Heart left ventricle (tissue), 16 donors: ENCODE measurements around the gene GRIP2. TPM values are rescaled to one million over a fixed set of nuclear protein-coding genes. Genes with fewer than 3 reads are reported as not detected.
A peak's percentile ranks its signal among the peaks of the same experiment; 100 is the strongest.

Source experiments
- ATAC-seq, 4 donors: fragments of 200-7000 bp; cut with Tn5 transposase; one replicate each; pipeline ENCODE4 v1.9.1; 2020 to 2022; ENCODE audit warnings: moderate library complexity in 4 of 4, mild to moderate bottlenecking in 3 of 4, moderate number of reproducible peaks in 1 of 4
- DNase-seq, 5 donors: peaks; one replicate each; pipeline ENCODE4 v3.0.0-alpha.2; 2020
- H3K27ac ChIP-seq, 12 donors: fragments of 200-600 bp; sonication (generic) in 4 of 12; one replicate each; pipeline versions ENCODE4 v1.5.0 to v1.8.0; 2016 to 2022; ENCODE audit warnings: mild to moderate bottlenecking in 2 of 12
- H3K27me3 ChIP-seq, 9 donors: fragments of 200-600 bp; sonication (generic) in 2 of 9; one replicate each; pipeline versions ENCODE4 v1.5.1 to v1.8.0; 2016 to 2022; ENCODE audit warnings: mild to moderate bottlenecking in 3 of 9
- H3K36me3 ChIP-seq, 9 donors: fragments of 200-600 bp; sonication (generic) in 2 of 9; one replicate each; pipeline versions ENCODE4 v1.5.0 to v1.8.0; 2018 to 2022; ENCODE audit warnings: mild to moderate bottlenecking in 2 of 9
- H3K4me1 ChIP-seq, 12 donors: fragments of 200-600 bp; sonication (generic) in 4 of 12; one replicate each; pipeline versions ENCODE4 v1.5.0 to v1.8.0; 2016 to 2022; ENCODE audit warnings: mild to moderate bottlenecking in 3 of 12
- H3K4me3 ChIP-seq, 12 donors: fragments of 200-600 bp; sonication (generic) in 4 of 12; one replicate each; pipeline versions ENCODE4 v1.5.0 to v1.8.0; 2017 to 2022; ENCODE audit warnings: mild to moderate bottlenecking in 9 of 12, moderate library complexity in 4 of 12
- H3K9me3 ChIP-seq, 12 donors: fragments of 200-600 bp; sonication (generic) in 4 of 12; one replicate each; pipeline versions ENCODE4 v1.5.0 to v1.8.0; 2016 to 2022; ENCODE audit warnings: mild to moderate bottlenecking in 1 of 12
- CTCF ChIP-seq, 12 donors: fragments of 200-600 bp; sonication (generic) in 4 of 12; IDR thresholded peaks; one replicate each; pipeline versions ENCODE4 v1.5.0 to v1.8.0; 2018 to 2022; ENCODE audit warnings: antibody characterized with exemption in 12 of 12, mild to moderate bottlenecking in 5 of 12
- POLR2A ChIP-seq, 2 donors: fragments of 450-650 bp; IDR thresholded peaks; one replicate each; pipeline ENCODE4 v1.6.1; 2017; ENCODE audit warnings: antibody characterized with exemption in 2 of 2, mild to moderate bottlenecking in 2 of 2, moderate library complexity in 2 of 2
- WGBS, 4 donors: extraction: QIAGEN DNeasy Blood & Tissue Kit in 2 of 4; methylation state at CpG; one replicate each; pipeline versions ENCODE4 v1.1.5 to v1.1.7; 2013 to 2018; 5-methylcytosine and 5-hydroxymethylcytosine counted together
- intact Hi-C, 10 donors: fragments of 100-400 bp; cut with DNase I; formaldehyde crosslinking; loops; one replicate each; pipeline versions ENCODE4 v1.11.1 to v1.14.2; 2022
- polyA plus RNA-seq, 2 donors: library from polyadenylated mRNA; stranded (reverse); fragments of 200-250 nt; gene quantifications; one replicate each; pipeline ENCODE4 v1.2.3, GENCODE V29; 2013
- total RNA-seq, 9 donors: library from RNA; depleted of rRNA in 2 of 9; stranded (reverse); fragments of >200 nt in 2 of 9; fragmentation: NEBNext Ultra II Directional in 3 of 9; extraction: Animal tissue kit (Norgen Biotek cat#: 25700) in 3 of 9; gene quantifications; one replicate each; pipeline versions ENCODE4 v1.1.0 to v1.2.4, GENCODE V29; 2016 to 2023
- donor health status: ischemic (EF 13 %, LVEDD 7.1; RV severe dilation, severe dysfunction).
- donor health status: healthy with polysubstance abuse.
- donor health status: DM: no; HTN: yes; CAD: no.
- donor health status: DM: no; HTN: no; CAD: no.
- donor health status: ischemic (EF 25% LVEDD 6.9; RV normal size, moderate dysfunction).
- donor health status: ischemic (EF 25% LVEDD 5.7; RV mildly dilated, moderate dysfunction).
- donor health status: healthy.
- donor health status: DM: yes; HTN: yes; CAD: no.
- donor health status: ischemic (EF 35%, LVEDD 5.7; RV mildly dilated, moderate dysfunction).
- donor health status: nonischemic (EF 11% LVEDD 7.7; RV severe dilation, severe dysfunction).
- donor health status: DM: yes; HTN: yes; CAD: no.
- donor health status: PGD.
- donor health status: ischemic (EF 29% LVEDD 5.4; RV normal size, mild dysfunction).
- donor health status: nonischemic (EF 23%, LVEDD 6.1; RV moderate dilation, normal function).

The GRIP2 gene
- total and polyA plus RNA-seq, 11 donors, result 5.8 to 56.7 (median 28.7) TPM

- TF ChIP-seq CTCF (IDR thresholded peaks at IDR 0.05) (no peak), POLR2A (IDR thresholded peaks at IDR 0.05) (no peak)
- Histone ChIP-seq H3K4me3 (no peak overlapping the region), H3K27ac (no peak overlapping the region), H3K9me3 (peaks cover 0 to 32% (median 10%) of the 10 kb centered on the region in 12 donors), H3K27me3 (no peaks in the 10 kb centered on the region), H3K36me3 (peaks cover 0 to 53% (median 19%) of the 10 kb centered on the region in 9 donors), H3K4me1 (peaks cover 0 to 9% (median 4%) of the 10 kb centered on the region in 12 donors)
- intact Hi-C loops, result loop anchor here in 4 of 10 donors (5.0 to 10.0 kb wide), 4 partner anchors 130 to 417 kb away; partner anchors contain the start of gene CCDC174 (in 1 of the 4)
- WGBS, 4 donors, result 84 to 87% (median 85%) methylated on average over 20 to 22 of the region's 22 CpGs
- no peak for ATAC-seq
- DNase-seq, result peak in 1 of 5 donors; percentile 13
Observed at GRCh38 chr3:14505001-14505802, 34.9 kb downstream of the GRIP2 start.

- WGBS, 4 donors, result 91 to 92% (median 91%) methylated on average over 20 of the region's 20 CpGs
- ATAC-seq, result no peak
- peaks cover 0 to under 1% (median 0%) of the 10 kb centered on the region in 12 donors for H3K4me1 ChIP-seq
- no peak for TF ChIP-seq POLR2A (IDR thresholded peaks at IDR 0.05)
- TF ChIP-seq CTCF (IDR thresholded peaks at IDR 0.05), result no peak
- peak in 1 of 5 donors; percentile 48 for DNase-seq
- H3K36me3 ChIP-seq, result peaks cover 0 to 68% (median 31%) of the 10 kb centered on the region in 9 donors
- intact Hi-C loops, result loop anchor here in 2 of 10 donors (10.0 kb wide), 2 partner anchors 131 to 141 kb away; no protein-coding TSS in a partner anchor
- H3K27me3 ChIP-seq, result no peaks in the 10 kb centered on the region
- H3K4me3 ChIP-seq, result no peak overlapping the region
- H3K9me3 ChIP-seq, result peaks cover 0 to 40% (median 10%) of the 10 kb centered on the region in 12 donors
- no peak overlapping the region for H3K27ac ChIP-seq
Observed at GRCh38 chr3:14503706-14504065, 36.5 kb downstream of the GRIP2 start.

- H3K4me1 ChIP-seq, result no peaks in the 10 kb centered on the region
- H3K27me3 ChIP-seq, result no peaks in the 10 kb centered on the region
- peaks cover 0 to 73% (median 31%) of the 10 kb centered on the region in 9 donors for H3K36me3 ChIP-seq
- intact Hi-C loops, result loop anchor here in 2 of 10 donors (10.0 kb wide), 2 partner anchors 132 to 142 kb away; no protein-coding TSS in a partner anchor
- no peak overlapping the region for H3K4me3 ChIP-seq
- DNase-seq, result no peak
- H3K27ac ChIP-seq, result no peak overlapping the region
- no peak for TF ChIP-seq CTCF (IDR thresholded peaks at IDR 0.05)
- TF ChIP-seq POLR2A (IDR thresholded peaks at IDR 0.05), result no peak
- peaks cover 0 to 40% (median 10%) of the 10 kb centered on the region in 12 donors for H3K9me3 ChIP-seq
- WGBS, 4 donors, result 80 to 89% (median 89%) methylated on average over 6 to 12 of the region's 12 CpGs
- ATAC-seq, result no peak
Observed at GRCh38 chr3:14503033-14503705, 37.0 kb downstream of the GRIP2 start.

- H3K4me3 ChIP-seq, result no peak overlapping the region
- H3K27me3 ChIP-seq, result no peaks in the 10 kb centered on the region
- intact Hi-C loops, result loop anchor here in 2 of 10 donors (10.0 kb wide), 2 partner anchors 132 to 142 kb away; no protein-coding TSS in a partner anchor
- no peak for DNase-seq
- ATAC-seq, result no peak
- no peaks in the 10 kb centered on the region for H3K4me1 ChIP-seq
- no peak overlapping the region for H3K27ac ChIP-seq
- peaks cover 0 to 40% (median 10%) of the 10 kb centered on the region in 12 donors for H3K9me3 ChIP-seq
- no peak for TF ChIP-seq CTCF (IDR thresholded peaks at IDR 0.05)
- no peak for TF ChIP-seq POLR2A (IDR thresholded peaks at IDR 0.05)
- H3K36me3 ChIP-seq, result peaks cover 0 to 78% (median 32%) of the 10 kb centered on the region in 9 donors
Observed at GRCh38 chr3:14502472-14502871, 37.7 kb downstream of the GRIP2 start.
